Hematopoietic multipotent progenitor cell treated with erythropoietin and hydrocortisone succinate and interleukin-3 and kit ligand, for 4 days (in vitro differentiated cells): ENCODE results near the gene DNAJB7.
"Not testable (repeated sequence)": the region's sequence is repeated elsewhere in the genome, so short reads cannot be mapped to it uniquely, and the experiment has no call there.

Source experiments
- DNase-seq: peaks from one replicate; pipeline ENCODE4 v3.0.0-alpha.2; 2015

DNAJB7 gene

GRCh38 chr22:40862013-40862412 is at the start of gene DNAJB7:
DNAJB7 (minus strand) TSS chr22:40862113; CDS start chr22:40861994, 119 bp downstream.
- no peak for DNase-seq

- no peak for DNase-seq
Measured at GRCh38 chr22:40908895-40909294, 47.0 kb upstream of the DNAJB7 start.

GRCh38 chr22:40904101-40904500 is 42.2 kb upstream of the DNAJB7 start:
- DNase-seq: no peak

- peak; percentile 88 for DNase-seq
Measured at GRCh38 chr22:40898850-40899357, 37.0 kb upstream of the DNAJB7 start.

- no peak for DNase-seq
Measured at GRCh38 chr22:40894417-40894816, 32.5 kb upstream of the DNAJB7 start.

GRCh38 chr22:40890881-40891280 is 29.0 kb upstream of the DNAJB7 start:
- no peak for DNase-seq

GRCh38 chr22:40889116-40889515 is 27.2 kb upstream of the DNAJB7 start:
- no peak for DNase-seq

GRCh38 chr22:40878922-40879321 is 17.0 kb upstream of the DNAJB7 start:
- no peak for DNase-seq

- no peak for DNase-seq
Measured at GRCh38 chr22:40877488-40877887, 15.6 kb upstream of the DNAJB7 start.

- no peak for DNase-seq
Measured at GRCh38 chr22:40876907-40877306, 15.0 kb upstream of the DNAJB7 start.

GRCh38 chr22:40875111-40875510 is 13.2 kb upstream of the DNAJB7 start:
- DNase-seq: no peak

GRCh38 chr22:40874016-40874415 is 12.1 kb upstream of the DNAJB7 start:
- no peak for DNase-seq

GRCh38 chr22:40868379-40868778 is 6.5 kb upstream of the DNAJB7 start:
- not testable (repeated sequence) for DNase-seq

- no peak for DNase-seq
Measured at GRCh38 chr22:40867109-40867508, 5.2 kb upstream of the DNAJB7 start.

- no peak for DNase-seq
Measured at GRCh38 chr22:40862537-40862936, 624 bp upstream of the DNAJB7 start.

- DNase-seq: peak; percentile 18
Measured at GRCh38 chr22:40857309-40857855, 4.5 kb downstream of the DNAJB7 start.

GRCh38 chr22:40856513-40857308 is 5.2 kb downstream of the DNAJB7 start, which contains the start of the genes ST13 and XPNPEP3:
ST13 (minus strand) TSS chr22:40856639; CDS start chr22:40856540, 99 bp downstream.
XPNPEP3 (plus strand) TSS chr22:40857148; CDS start chr22:40857182, 34 bp downstream.
- peak; percentile 99 for DNase-seq

- DNase-seq: peak; percentile 63
Measured at GRCh38 chr22:40855979-40856512, 5.9 kb downstream of the DNAJB7 start.

- DNase-seq: peak; percentile 83
Measured at GRCh38 chr22:40855071-40855978, 6.6 kb downstream of the DNAJB7 start.

GRCh38 chr22:40853961-40854360 is 8.0 kb downstream of the DNAJB7 start:
- peak; percentile 27 for DNase-seq

GRCh38 chr22:40853333-40853732 is 8.6 kb downstream of the DNAJB7 start:
- no peak for DNase-seq

GRCh38 chr22:40845816-40846215 is 16.1 kb downstream of the DNAJB7 start:
- not testable (repeated sequence) for DNase-seq

- no peak for DNase-seq
Measured at GRCh38 chr22:40844951-40845350, 17.0 kb downstream of the DNAJB7 start.
